AG04449 (cell line): ENCODE data around the gene DMD.

Experiments
- CTCF ChIA-PET: fragments of 350-600 bp; formaldehyde crosslinking; extraction: SDS; loops from one replicate; lab custom pipeline; 2021; ENCODE audit warnings: antibody characterized with exemption; lab: Yijun Ruan, JAX
- POLR2A ChIA-PET: fragments of 400-600, 350-600 bp; formaldehyde crosslinking; extraction: SDS; loops from one replicate; lab custom pipeline; 2020; ENCODE audit warnings: antibody characterized with exemption, inconsistent platforms; lab: Yijun Ruan, JAX
- DNase-seq: peaks from one replicate; pipeline ENCODE4 v3.0.0-alpha.2; 2010; ENCODE audit warnings: low read depth, low spot score
- H3K4me3 ChIP-seq: 2 replicates; pipeline ENCODE4 v1.5.1; 2011; ENCODE audit warnings: low read depth, mild to moderate bottlenecking, control low read depth, low read length
- TF ChIP-seq, protein P1 (sequence below): IDR thresholded peaks from one replicate; pipeline ENCODE4 v1.5.1; 2011; ENCODE audit warnings: mild to moderate bottlenecking, moderate library complexity, low read length, control low read depth, inconsistent platforms; ENCODE audit not compliant: insufficient read depth; ENCODE audit errors: missing control alignments

The DMD gene

DNA sequence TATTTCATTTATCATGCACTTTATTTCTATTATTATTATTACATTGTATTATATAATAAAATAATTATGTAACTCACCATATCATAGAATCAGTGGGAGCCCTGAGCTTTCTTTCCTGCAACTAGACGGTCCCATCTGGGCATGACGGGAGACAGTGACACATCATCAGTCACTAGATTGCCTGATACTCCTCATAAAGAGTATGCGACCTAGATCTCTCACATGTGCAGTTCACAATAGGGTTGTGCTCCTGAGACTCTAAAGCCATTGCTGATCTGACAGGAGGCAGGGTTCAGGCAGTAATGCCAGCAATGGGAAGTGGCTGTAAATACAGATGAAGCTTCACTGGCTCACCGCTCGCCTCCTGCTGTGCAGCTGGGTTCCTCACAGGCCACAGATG is 62.3 kb downstream of the DMD start:
- ChIA-PET POLR2A (no interaction called here), CTCF (no interaction called here)
- TF ChIP-seq, protein P1, sequence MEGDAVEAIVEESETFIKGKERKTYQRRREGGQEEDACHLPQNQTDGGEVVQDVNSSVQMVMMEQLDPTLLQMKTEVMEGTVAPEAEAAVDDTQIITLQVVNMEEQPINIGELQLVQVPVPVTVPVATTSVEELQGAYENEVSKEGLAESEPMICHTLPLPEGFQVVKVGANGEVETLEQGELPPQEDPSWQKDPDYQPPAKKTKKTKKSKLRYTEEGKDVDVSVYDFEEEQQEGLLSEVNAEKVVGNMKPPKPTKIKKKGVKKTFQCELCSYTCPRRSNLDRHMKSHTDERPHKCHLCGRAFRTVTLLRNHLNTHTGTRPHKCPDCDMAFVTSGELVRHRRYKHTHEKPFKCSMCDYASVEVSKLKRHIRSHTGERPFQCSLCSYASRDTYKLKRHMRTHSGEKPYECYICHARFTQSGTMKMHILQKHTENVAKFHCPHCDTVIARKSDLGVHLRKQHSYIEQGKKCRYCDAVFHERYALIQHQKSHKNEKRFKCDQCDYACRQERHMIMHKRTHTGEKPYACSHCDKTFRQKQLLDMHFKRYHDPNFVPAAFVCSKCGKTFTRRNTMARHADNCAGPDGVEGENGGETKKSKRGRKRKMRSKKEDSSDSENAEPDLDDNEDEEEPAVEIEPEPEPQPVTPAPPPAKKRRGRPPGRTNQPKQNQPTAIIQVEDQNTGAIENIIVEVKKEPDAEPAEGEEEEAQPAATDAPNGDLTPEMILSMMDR = no peak
- DNase-seq = no peak
- no peak overlapping the region for H3K4me3 ChIP-seq

DNA sequence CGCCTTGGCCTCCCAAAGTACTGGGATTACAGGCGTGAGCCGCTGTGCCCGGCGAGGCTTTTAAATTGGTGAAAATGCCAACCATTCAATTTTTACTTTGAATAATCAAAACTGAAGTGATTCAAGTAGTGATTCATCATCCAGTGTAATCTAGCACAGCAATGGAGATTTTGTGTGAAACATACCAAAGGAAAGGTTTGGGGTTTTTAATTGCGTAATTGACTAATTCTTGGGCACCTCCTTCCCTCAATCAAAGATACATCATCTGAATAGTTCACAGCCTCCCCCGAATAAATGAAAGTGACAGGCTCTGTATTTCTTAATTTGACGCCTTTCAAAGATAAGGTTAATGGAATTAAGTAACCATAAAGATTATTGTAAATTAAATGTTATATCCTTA is 69.0 kb downstream of the DMD start:
- no peak for DNase-seq
- CTCF ChIA-PET = no interaction called here
- TF ChIP-seq, protein P1 = no peak
- no peak overlapping the region for H3K4me3 ChIP-seq
- POLR2A ChIA-PET = no interaction called here

DNA sequence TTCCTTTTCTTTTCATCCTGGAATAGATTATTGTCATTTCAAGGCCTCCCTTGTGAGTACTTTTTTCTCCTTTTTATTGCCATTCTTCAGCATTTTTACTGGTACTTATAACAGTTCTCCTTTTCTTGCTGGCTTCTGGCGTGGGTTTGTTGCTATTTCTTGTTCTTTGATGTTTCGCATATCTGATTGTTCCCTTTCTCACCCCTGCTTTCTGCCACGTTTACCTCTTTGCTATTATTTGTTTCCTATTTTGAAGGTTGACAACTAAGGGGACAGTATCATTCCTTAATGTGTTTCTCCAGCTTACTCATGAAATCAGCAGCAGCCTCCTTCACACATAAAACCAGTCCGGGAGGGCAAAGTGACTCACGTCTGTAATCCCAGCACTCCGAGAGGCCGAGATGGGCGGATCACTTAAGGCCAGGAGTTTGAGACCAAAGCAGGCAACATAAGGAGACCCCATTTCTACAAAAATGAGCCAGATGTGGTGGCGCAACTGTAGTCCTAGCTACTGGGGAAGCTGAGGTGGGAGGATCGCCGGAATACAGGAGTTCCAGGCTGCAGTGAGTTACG is 72.6 kb downstream of the DMD start:
- ChIA-PET CTCF (no interaction called here), POLR2A (no interaction called here)
- no peak overlapping the region for H3K4me3 ChIP-seq
- TF ChIP-seq, protein P1 = no peak
- DNase-seq = no peak

DNA sequence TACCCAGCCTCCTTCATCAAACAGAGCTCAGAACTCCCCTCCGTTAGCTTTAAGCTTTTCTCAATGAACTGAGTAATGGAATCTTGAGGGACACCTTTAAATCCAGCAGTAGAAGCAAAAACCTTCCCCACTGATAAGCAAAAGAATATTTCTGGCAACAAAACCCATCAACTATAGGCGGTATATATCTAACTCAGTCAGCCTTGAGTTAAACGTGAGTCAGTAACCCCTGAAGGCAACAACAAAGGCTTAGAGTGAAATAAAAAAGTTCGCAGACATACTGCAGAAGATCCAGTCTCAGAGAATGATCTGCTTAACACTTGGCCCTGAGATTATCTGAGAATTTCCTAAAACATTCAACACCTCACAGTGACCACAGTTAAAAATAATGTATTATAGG is 77.2 kb downstream of the DMD start:
- CTCF ChIA-PET = no interaction called here
- POLR2A ChIA-PET = no interaction called here

DNA sequence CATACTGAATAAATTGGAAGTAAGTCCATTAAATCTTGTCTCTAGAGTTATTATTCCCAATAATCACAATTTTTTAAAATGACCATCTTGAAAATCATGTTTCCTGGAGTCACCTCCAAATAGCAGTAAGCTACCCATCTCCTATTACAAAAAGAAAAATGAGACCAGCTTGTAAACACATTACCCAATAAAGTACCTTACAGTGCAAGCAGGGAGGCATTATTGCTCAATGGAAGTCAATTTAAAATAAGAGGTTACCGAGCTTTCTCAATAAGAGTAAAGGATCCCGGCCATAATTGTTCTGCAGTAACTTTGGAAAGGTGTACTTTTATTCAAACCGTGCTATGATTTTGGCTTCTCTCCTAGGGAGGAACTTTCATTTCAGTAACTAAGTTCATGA is 78.0 kb downstream of the DMD start:
- POLR2A ChIA-PET = no interaction called here

More for the DNA sequence above, 77.2 kb downstream of the DMD start:
- no peak for DNase-seq
- TF ChIP-seq, protein P1 = no peak
- H3K4me3 ChIP-seq = no peak overlapping the region

DNA sequence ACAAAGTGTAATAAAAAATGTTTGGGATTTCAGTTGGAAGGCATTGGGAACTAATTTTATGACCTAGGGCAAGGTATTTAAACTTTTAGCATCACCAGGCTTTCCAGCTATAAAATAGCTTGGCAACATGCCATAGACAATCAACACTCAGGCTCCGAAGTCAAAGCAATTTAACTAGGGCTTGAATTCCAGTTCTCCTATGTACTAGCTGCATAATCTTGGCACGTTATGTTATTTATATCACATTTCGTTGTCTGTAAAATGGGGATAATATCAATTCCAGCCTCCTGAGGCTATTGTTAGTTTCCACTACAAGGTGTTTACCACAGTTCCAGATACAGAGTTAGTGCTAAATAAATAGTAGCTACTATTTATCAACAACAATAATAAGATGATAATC is 78.8 kb downstream of the DMD start:
- no peak for DNase-seq
- CTCF ChIA-PET = no interaction called here

More for the DNA sequence above, 78.0 kb downstream of the DMD start:
- DNase-seq = no peak
- CTCF ChIA-PET = no interaction called here
- TF ChIP-seq, protein P1 = no peak
- H3K4me3 ChIP-seq = no peak overlapping the region

More for the DNA sequence above, 78.8 kb downstream of the DMD start:
- TF ChIP-seq, protein P1 = no peak
- H3K4me3 ChIP-seq = no peak overlapping the region
- POLR2A ChIA-PET = no interaction called here
